Hippocampal formation (tissue), 2 donors: ENCODE data around the gene EPHA3.

Experiments
- DNase-seq, 2 donors: peaks; one replicate each; lab custom pipeline; 2025; lab: John Stamatoyannopoulos, UW

The EPHA3 gene

GRCh38 chr3:89363171-89363570, 255.8 kb downstream of the EPHA3 start:
- DNase-seq: no peak

- no peak for DNase-seq
Observed at GRCh38 chr3:89364314-89364713, 256.9 kb downstream of the EPHA3 start.

GRCh38 chr3:89367166-89367565, 259.7 kb downstream of the EPHA3 start:
- DNase-seq: no peak

- DNase-seq: no peak
Observed at GRCh38 chr3:89368846-89369245, 261.4 kb downstream of the EPHA3 start.

GRCh38 chr3:89372456-89372855, 265.0 kb downstream of the EPHA3 start:
- DNase-seq: peak in 1 of 2 donors; percentile 12

- no peak for DNase-seq
Observed at GRCh38 chr3:89373434-89373833, 266.0 kb downstream of the EPHA3 start.

- no peak for DNase-seq
Observed at GRCh38 chr3:89375451-89375850, 268.0 kb downstream of the EPHA3 start.

- no peak for DNase-seq
Observed at GRCh38 chr3:89380016-89380415, 272.6 kb downstream of the EPHA3 start.

- DNase-seq: no peak
Observed at GRCh38 chr3:89392991-89393390, 285.6 kb downstream of the EPHA3 start.

GRCh38 chr3:89395456-89395855, 288.0 kb downstream of the EPHA3 start:
- no peak for DNase-seq

GRCh38 chr3:89395996-89396395, 288.6 kb downstream of the EPHA3 start:
- DNase-seq: no peak

GRCh38 chr3:89402051-89402450, 294.6 kb downstream of the EPHA3 start:
- no peak for DNase-seq

- DNase-seq: no peak
Observed at GRCh38 chr3:89405176-89405575, 297.8 kb downstream of the EPHA3 start.

GRCh38 chr3:89405593-89405992, 298.2 kb downstream of the EPHA3 start:
- DNase-seq: no peak

GRCh38 chr3:89411201-89411600, 303.8 kb downstream of the EPHA3 start:
- no peak for DNase-seq

- no peak for DNase-seq
Observed at GRCh38 chr3:89414270-89414669, 306.8 kb downstream of the EPHA3 start.

GRCh38 chr3:89419647-89420241, 312.3 kb downstream of the EPHA3 start:
- DNase-seq: no peak

GRCh38 chr3:89426060-89426459, 318.6 kb downstream of the EPHA3 start:
- no peak for DNase-seq

GRCh38 chr3:89434621-89435380, 327.4 kb downstream of the EPHA3 start:
- DNase-seq: peak in 1 of 2 donors; percentile 21

- no peak for DNase-seq
Observed at GRCh38 chr3:89436846-89437245, 329.4 kb downstream of the EPHA3 start.

GRCh38 chr3:89440386-89440785, 333.0 kb downstream of the EPHA3 start:
- DNase-seq: no peak

- no peak for DNase-seq
Observed at GRCh38 chr3:89441141-89441540, 333.7 kb downstream of the EPHA3 start.

- no peak for DNase-seq
Observed at GRCh38 chr3:89446593-89446992, 339.2 kb downstream of the EPHA3 start.

GRCh38 chr3:89447243-89447642, 339.8 kb downstream of the EPHA3 start:
- no peak for DNase-seq
